ENCODE results near the gene TUBB2B.

- TF ChIP-seq HBP1 (CRISPR knock-in tag; IDR thresholded peaks at IDR 0.05) (no peak), ATF1 (CRISPR knock-in tag; IDR thresholded peaks at IDR 0.05) (no peak), ATF1 (tag; IDR thresholded peaks at IDR 0.05) (no peak), E2F4 (CRISPR knock-in tag; IDR thresholded peaks at IDR 0.05; ENCODE audit: low read depth) (no peak), RAD21 (CRISPR knock-in tag; conservative IDR thresholded peaks at IDR 0.05 in 1 of 2, IDR thresholded peaks at IDR 0.05 in 1 of 2) (no peak), TEAD4 (IDR thresholded peaks at IDR 0.05; ENCODE audit: low read length) (no peak), TEAD4 (CRISPR knock-in tag; IDR thresholded peaks at IDR 0.05; ENCODE audit: borderline replicate concordance) (no peak), REST (IDR thresholded peaks at IDR 0.05; ENCODE audit: borderline replicate concordance) (no peak), REST (CRISPR knock-in tag; IDR thresholded peaks at IDR 0.05; ENCODE audit: low read depth) (no peak), EZH2 (IDR thresholded peaks at IDR 0.05; ENCODE audit: borderline replicate concordance, low read depth, low read length) (no peak), L3MBTL2 (IDR thresholded peaks at IDR 0.05) (no peak), ZBTB12 (CRISPR knock-in tag; IDR thresholded peaks at IDR 0.05) (no peak)
Measured at GRCh38 chr6:3217286-3217685, 10.2 kb downstream of the TUBB2B start.
